ENCODE results near the gene DHX34. TPM values are rescaled to one million over a fixed set of nuclear protein-coding genes. Genes with fewer than 3 reads are reported as not detected.
"Not testable (repeated sequence)": the region's sequence is repeated elsewhere in the genome, so short reads cannot be mapped to it uniquely, and the experiment has no call there.

DHX34 gene, protein sequence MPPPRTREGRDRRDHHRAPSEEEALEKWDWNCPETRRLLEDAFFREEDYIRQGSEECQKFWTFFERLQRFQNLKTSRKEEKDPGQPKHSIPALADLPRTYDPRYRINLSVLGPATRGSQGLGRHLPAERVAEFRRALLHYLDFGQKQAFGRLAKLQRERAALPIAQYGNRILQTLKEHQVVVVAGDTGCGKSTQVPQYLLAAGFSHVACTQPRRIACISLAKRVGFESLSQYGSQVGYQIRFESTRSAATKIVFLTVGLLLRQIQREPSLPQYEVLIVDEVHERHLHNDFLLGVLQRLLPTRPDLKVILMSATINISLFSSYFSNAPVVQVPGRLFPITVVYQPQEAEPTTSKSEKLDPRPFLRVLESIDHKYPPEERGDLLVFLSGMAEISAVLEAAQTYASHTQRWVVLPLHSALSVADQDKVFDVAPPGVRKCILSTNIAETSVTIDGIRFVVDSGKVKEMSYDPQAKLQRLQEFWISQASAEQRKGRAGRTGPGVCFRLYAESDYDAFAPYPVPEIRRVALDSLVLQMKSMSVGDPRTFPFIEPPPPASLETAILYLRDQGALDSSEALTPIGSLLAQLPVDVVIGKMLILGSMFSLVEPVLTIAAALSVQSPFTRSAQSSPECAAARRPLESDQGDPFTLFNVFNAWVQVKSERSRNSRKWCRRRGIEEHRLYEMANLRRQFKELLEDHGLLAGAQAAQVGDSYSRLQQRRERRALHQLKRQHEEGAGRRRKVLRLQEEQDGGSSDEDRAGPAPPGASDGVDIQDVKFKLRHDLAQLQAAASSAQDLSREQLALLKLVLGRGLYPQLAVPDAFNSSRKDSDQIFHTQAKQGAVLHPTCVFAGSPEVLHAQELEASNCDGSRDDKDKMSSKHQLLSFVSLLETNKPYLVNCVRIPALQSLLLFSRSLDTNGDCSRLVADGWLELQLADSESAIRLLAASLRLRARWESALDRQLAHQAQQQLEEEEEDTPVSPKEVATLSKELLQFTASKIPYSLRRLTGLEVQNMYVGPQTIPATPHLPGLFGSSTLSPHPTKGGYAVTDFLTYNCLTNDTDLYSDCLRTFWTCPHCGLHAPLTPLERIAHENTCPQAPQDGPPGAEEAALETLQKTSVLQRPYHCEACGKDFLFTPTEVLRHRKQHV
- 4.1 and 5.2 TPM in 2 replicates for total RNA-seq

DNA sequence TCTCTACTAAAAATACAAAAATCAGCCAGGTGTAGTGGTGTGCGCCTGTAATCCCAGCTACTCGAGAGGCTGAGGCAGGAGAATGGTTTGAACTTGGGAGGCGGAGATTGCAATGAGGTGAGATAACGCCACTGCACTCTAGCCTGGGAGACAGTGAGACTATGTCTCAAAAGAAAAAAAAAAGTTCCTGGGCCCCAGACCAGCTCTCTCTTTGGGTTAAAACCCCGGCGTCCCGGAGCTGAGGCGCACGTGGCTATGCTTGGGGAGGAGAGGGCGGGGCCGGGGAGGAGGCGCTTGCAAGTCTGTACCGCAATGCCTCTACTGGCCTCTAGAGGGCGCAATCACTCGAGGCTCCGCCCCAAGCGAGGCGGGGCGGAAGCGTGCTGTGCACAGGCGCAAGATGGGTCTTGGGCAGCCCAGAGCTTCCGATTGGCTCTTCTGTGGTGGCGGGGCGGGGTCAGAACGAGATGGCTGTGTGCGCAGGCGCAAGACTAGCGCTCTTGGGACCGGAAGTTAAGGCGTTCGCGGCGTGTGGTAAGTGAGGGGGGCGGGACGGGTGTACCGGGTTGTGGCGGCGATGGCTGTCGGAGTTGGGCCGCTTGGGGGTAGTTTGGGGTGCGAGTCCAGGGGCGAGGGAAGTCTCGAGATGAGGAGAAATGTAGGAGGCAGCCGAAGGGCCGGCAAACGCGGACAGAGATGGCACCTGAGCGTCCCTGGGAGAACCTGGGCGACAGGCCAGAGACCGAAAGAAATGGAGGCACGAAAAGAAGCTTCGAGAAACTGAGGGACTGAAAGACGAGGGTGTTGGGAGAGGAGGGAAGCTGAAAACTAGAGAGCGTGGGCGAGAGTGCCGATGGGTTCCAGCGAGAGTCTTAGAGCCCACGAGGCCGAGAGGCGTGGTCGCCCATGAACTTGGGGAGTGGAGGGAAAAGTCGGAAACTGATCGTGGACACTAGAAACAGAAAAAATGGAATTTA, at the start of gene DHX34:
TSS of gene DHX34 (plus strand) at position 497 of the 977 bp plus-strand sequence. CDS start 3,716 bp downstream, outside the sequence.
- peak; percentile 100 for DNase-seq (ENCODE audit: low read depth in 2 of 2)

DNA sequence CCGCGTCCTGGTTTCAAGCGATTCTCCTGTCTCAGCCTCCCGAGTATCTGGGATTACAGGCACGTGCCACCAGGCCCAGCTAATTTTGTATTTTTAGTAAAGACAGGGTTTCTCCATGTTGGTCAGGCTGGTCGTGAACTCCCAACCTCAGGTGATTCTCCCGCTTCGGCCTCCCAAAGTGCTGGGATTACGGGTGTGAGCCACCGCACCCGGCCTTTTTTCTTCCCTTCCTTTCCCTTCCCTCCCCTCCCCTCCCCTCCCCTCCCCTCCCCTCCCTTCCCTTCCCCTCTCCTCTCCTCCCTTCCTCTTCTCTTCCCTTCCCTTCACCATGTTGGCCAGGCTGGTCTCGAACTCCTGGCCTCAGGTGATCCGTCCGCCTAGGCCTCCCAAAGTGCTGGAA, 48.2 kb upstream of the DHX34 start:
- not testable (repeated sequence) for DNase-seq (ENCODE audit: low read depth in 2 of 2)

DNA sequence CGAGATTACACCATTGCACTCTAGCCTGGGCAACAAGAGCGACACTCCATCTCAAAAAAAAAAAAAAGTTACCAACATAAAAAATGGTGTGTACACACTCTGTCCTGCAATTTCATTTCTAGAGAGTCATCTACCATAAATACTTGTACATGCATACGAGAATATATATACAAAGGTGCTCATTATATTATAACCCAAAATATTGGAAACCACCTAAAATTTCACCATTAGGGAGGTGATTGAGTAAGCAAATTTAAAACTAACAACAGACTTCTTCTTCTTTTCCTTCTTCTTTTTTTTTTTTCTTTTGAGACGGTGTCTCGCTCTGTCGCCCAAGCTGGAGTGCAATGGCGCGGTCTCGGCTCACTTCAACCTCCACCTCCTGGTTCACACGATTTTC, 46.9 kb upstream of the DHX34 start:
- DNase-seq (ENCODE audit: low read depth in 2 of 2): no peak

DNA sequence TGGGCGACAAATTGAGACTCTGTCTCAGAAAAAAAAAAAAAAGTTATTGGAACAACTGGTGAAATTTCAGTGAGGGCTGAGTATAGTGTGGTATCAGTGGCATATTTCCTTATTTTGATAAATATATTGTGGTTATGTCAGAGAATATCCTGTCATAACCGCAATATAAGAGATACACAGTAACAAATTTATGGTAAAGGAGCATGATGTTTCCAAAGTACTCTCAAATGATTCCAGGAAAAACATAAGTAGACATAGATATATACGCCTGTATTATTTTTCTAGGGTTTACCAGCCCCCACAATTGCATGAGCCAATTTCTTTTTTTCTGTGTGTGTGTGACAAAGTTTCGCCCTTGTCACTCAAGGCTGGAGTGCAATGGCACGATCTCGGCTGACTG, 45.1 kb upstream of the DHX34 start:
- no peak for DNase-seq (ENCODE audit: low read depth in 2 of 2)

DNA sequence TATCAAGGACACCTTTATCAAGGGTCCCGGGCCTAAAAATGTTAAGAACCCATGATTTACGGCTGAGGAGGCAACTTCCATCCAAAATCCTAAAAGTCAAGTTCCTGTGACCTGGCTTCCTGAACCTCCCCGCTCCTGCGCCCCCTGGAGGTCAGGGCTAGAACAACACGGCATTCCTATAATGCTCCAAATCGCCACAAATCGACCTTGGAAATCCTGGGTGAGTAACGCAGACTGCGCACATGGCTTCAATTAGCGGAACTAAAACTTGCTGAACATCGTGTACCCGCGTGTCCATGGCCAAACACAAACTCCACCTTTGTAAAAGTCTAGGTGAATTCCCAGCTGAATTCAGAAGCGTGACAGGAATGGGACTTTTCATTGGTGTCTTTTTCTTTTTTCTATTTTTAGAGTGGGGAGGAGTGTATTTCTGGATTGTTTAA, 43.8 kb upstream of the DHX34 start:
- DNase-seq (ENCODE audit: low read depth in 2 of 2): peak; percentile 63 to 71

DNA sequence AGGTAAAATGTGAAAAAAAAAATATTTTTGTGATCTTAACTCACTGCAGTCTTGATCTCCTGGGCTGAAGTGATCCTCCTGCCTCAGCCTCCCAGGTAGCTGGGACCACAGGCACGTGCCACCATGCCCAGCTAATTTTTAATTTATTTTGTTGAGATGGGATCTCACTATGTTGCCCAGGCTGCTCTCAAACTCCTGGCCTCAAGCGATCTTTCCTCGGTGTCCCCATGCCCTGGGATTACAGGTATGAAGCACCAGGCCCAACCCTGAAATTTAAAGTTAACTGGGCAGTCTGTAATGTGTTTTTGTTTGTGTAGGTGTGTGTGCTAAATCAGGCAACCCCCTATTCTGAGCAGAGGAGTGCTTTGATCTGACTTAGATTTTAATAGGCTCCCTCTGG, 42.8 kb upstream of the DHX34 start:
- no peak for DNase-seq (ENCODE audit: low read depth in 2 of 2)

DNA sequence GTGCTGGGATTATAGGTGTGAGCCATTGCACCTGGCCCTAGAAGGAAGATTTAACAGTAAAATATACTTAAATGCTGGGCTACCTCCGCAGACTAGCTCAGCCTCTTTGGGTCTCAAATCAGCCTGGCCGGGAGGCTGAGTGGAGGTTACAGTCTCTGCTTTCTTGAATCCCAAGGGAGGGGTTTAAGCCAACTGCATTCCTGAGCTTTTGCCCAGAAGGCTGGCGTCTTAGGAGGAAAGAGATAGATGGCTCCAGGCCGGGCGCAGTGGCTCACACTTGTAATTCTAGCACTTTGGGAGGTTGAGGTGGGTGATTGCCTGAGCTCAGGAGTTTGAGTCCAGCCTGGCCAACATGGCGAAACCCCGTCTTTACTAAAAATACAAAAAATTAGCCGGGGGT, 40.1 kb upstream of the DHX34 start:
- DNase-seq (ENCODE audit: low read depth in 2 of 2): no peak

DNA sequence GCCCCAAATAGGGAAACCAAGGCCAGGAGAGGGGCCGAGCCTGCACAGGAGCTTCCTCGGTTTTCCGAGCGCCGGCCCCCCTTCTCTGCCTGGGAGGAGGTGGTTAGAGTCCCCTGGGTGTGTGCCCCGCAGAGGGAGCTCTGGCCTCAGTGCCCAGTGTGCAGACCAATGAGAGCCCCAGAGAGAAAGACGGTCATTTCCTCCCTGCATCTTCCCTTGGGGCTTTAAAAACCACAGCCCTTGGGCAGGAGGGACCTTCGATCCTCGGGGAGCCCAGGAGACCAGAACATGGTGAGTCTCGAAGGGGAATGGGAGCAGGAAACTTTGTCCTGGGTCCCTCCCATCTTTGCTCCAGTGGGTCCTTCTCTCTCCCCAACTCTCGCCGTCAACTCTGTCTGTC, 39.5 kb upstream of the DHX34 start, which contains the start of gene C5AR1:
TSS of gene C5AR1 (plus strand) at position 254 of the 400 bp plus-strand sequence. CDS start at position 289, 35 bp downstream.
- DNase-seq (ENCODE audit: low read depth in 2 of 2): no peak

DNA sequence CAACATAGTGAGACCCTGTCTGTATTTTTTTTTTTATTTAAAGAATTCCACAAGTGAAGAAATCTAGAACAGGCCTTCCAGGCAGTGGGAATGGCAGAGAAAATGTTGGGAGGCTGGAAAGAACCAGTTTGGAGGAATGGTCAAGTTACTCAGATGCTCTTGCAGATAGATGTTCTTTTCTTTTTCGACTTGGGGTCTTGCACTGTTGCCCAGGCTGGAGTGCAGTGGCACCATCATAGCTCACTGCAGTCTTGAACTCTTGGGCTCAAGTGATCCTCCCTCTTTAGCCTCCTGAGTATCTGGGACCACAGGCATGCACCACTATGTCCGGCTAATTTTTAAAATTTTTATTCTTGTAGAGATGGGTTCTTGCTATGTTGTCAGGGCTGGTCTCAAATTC, 38.8 kb upstream of the DHX34 start:
- no peak for DNase-seq (ENCODE audit: low read depth in 2 of 2)

DNA sequence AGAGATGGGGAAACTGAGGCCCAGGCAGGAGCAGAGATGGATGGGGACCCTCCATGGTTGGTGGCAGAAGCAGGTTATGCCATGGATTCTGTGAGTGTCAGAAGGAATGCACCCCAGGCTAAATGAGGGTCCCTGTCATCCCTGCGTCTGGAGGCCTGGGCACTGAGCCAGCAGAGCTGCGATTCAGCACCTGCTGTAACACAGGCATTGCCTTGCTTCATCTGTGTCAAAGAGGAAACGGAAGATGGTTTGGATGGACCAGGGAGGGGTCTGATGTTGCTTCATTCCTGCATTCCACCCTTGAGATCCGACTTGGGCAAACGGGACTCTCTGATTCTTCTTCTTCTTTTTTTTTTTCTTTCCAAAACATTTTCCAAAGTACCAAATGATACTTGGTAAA, 38.3 kb upstream of the DHX34 start:
- no peak for DNase-seq (ENCODE audit: low read depth in 2 of 2)

DNA sequence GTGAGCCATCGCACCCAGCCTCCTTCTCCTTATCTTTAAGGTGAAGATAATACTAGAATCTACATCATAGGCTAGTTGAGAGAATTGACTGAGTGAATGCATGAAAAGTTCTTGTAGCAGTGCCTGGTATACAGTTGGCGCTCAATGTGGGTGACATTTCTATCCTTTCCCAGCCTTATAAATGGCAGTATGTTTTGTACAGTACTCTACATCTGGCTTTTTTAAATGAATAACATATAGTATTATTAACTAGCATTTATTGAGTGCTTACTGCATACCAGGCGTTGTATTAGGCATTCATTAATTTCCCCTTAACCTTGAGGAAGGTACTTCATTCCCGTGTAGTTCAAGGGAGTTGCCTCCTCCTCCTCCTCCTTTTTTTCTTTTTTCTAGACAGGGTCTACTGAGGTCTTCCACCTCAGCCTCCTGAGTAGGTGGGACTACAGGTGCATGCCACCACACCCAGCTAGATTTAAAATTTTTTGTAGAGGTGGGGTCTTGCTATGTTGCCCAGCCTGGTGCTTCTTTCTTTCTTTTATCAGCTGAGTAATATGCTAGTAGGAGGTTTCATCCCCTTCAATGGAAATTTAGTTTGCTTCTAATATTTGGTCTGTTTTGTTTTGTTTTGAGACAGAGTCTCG, 36.6 kb upstream of the DHX34 start:
- no peak for DNase-seq (ENCODE audit: low read depth in 2 of 2)

DNA sequence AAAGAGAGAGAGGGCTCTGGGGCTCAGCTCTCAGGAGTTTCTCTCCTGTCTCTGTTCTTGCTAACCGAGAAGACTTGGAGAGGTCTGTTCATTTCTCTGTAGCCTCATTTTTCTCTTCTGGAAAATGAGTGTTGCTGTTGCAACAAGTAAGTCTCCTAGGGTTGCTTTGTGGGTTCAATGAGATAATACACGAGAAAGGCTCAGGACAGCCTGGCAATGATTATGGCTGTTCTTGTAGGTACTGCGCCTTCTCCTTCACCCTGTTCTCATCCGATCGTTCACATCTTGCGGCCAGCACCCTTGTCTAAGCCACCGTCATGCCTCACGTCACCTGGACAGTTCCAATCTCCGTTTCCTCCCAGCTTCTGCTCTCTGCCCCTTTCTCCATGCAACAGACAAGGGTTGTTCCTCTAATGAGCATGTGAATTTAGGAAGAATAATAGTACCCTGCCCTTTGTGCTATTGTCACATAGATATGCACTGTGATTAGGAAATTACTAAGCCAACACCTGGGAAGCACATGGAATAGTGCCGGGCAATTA, 35.3 kb upstream of the DHX34 start:
- no peak for DNase-seq (ENCODE audit: low read depth in 2 of 2)

DNA sequence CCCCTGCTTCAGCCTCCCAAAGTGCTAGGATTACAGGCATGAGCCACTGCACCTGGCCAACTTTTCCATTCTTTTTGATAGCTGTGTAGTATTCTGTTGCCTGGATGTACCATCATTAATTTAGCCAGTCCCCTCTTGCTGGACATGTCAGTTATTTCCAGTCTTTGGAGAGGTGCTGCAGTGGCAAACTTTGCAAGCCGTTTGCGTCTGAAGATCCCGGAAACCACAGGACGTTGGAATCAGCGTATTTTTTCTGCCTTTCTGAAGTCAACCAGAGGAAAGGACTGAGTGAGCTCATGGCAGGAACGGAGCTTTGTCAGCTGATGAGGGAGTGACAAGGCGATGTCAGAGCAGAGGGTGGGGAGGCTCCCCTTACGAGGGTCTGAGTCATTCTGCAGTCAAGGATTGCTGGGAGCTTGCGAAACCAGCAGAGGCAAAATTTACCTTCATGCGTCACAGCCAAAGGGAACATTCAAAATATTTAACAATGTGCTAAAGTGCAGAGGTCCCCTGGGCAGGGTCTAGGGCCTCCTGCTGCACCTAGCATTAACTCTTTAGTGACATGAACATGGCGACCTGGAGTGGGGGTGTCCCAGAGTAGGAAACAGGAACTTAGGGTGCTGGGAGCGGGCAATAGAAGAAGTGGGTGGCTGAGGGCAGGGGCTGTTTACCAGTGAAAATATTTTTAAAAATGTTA, 33.8 kb upstream of the DHX34 start:
- peak; percentile 14 to 94 for DNase-seq (ENCODE audit: low read depth in 2 of 2)

DNA sequence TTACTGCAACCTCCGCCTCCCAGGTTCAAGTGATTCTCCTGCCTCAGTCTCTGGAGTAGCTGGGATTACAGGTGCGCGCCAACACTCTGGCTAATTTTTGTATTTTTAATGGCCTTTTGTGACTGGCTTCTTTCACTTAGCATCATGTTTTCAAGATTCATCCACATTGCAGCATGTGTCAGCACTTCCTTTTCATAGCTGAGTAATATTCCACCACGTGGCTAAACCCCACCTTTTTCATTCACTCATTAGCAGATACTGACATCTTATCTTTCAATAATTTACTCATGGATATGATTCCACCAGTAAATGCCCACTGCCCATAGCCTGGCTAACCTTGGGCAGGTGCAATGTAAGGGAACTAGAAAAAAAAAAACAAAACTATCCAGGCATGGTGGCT, 32.6 kb upstream of the DHX34 start:
- no peak for DNase-seq (ENCODE audit: low read depth in 2 of 2)

DNA sequence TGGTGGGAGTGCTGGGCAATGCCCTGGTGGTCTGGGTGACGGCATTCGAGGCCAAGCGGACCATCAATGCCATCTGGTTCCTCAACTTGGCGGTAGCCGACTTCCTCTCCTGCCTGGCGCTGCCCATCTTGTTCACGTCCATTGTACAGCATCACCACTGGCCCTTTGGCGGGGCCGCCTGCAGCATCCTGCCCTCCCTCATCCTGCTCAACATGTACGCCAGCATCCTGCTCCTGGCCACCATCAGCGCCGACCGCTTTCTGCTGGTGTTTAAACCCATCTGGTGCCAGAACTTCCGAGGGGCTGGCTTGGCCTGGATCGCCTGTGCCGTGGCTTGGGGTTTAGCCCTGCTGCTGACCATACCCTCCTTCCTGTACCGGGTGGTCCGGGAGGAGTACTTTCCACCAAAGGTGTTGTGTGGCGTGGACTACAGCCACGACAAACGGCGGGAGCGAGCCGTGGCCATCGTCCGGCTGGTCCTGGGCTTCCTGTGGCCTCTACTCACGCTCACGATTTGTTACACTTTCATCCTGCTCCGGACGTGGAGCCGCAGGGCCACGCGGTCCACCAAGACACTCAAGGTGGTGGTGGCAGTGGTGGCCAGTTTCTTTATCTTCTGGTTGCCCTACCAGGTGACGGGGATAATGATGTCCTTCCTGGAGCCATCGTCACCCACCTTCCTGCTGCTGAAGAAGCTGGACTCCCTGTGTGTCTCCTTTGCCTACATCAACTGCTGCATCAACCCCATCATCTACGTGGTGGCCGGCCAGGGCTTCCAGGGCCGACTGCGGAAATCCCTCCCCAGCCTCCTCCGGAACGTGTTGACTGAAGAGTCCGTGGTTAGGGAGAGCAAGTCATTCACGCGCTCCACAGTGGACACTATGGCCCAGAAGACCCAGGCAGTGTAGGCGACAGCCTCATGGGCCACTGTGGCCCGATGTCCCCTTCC, 28.9 kb upstream of the DHX34 start:
- no peak for DNase-seq (ENCODE audit: low read depth in 2 of 2)

DNA sequence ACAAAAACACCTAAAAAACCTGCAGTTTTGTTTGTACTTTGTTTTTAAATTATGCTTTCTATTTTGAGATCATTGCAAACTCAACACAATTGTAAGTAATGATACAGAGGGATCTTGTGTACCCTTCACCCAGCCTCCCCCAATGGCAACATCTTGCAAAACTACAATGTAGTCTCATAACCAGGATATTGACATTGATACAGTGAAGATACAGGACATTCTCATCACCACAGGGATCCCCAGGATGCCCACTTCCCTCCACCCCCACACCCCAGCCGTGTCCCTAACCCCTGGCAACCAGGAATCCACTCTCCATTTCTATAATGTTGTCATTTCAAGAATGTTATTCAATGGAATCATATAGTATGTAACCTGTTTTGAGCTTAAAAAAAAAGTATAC, 27.5 kb upstream of the DHX34 start:
- no peak for DNase-seq (ENCODE audit: low read depth in 2 of 2)

DNA sequence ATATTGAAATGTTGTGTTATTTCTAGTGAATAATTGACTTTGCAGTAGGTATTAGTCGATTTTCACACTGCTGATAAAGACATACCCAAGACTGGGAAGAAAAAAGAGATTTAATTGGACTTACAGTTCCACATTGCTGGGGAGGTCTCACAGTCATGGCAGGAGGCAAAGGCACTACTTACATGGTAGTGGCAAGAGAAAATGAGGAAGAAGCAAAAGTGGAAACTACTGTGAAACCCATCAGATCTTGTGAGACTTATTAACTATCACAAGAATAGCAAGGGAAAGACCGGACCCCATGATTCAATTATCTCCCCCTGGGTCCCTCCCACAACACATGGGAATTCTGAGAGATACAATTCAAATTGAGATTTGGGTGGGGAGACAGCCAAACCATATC, 27.1 kb upstream of the DHX34 start:
- no peak for DNase-seq (ENCODE audit: low read depth in 2 of 2)

DNA sequence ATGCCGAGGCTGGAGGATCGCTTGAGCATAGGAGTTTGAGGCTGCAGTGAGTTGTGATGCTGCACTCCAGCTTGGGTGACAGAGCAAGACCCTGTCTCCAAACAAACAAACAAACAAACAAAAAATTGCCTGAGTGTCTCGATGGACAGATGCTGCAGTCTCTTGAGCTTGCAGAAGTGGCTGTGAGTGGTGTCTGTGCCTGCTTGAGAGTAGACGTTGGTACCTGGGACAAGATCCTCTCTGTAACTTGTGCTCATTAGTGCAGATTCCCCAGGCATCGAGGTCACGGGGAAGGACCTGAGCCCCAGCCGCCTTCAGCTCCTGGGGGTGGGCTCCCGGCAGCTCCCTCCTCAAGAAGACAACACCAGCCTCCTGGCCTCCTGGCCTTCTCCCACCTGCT, 25.7 kb upstream of the DHX34 start:
- no peak for DNase-seq (ENCODE audit: low read depth in 2 of 2)

Data from lung microvascular endothelial cell (primary cell).